ENCODE results near the gene COQ9. TPM values are rescaled to one million over a fixed set of nuclear protein-coding genes. Genes with fewer than 3 reads are reported as not detected.

The COQ9 gene
- total and polyA plus RNA-seq, 2 experiments from 2014 or later = 26.6 to 36.3 TPM

DNA sequence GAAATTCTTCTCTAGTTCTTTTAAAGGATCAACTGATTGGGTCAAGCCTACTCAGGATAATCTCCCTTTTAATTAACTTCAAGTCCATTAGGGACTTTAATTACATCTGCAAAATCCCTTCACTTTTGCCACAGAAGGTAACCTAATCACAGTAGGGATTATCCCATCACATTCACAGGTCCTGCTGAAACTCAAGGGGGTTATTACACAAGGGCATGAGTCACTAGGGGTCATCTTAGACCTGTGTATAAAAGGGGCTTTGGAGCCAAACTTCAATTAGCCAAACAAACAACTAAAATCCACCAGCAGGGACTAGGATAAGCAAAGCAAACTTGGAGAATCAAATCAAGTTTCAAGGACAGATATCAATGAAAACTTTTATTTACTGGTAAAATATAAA lies 19.5 kb upstream of the COQ9 start:
- Histone ChIP-seq H3K36me3 (ENCODE audit: insufficient read depth) (peaks cover 39% of the 10 kb centered on the region), H3F3A (replicated peaks; ENCODE audit: low read depth) (no peaks in the 10 kb centered on the region), H3K4me3 (no peak overlapping the region), H3K9me2 (ENCODE audit: insufficient read depth) (no peaks in the 10 kb centered on the region), H2AFZ (no peak overlapping the region), H3K4me2 (no peak overlapping the region), H3K4me1 (ENCODE audit: insufficient read depth) (no peaks in the 10 kb centered on the region), H4K20me1 (replicated peaks; ENCODE audit: insufficient read depth) (0 out of 2 replicates have a peak, but pooled peaks cover 5% of the 10 kb centered on the region), H3K27me3 (ENCODE audit: insufficient read depth) (no peaks in the 10 kb centered on the region), H3K27ac (ENCODE audit: low read depth) (no peak overlapping the region), H3K79me2 (replicated peaks; ENCODE audit: insufficient read depth) (no peaks in the 10 kb centered on the region)
- H3K27ac Mint-ChIP-seq = no peak overlapping the region
- no peak for ATAC-seq
- H3K9me3 Mint-ChIP-seq = no peaks in the 10 kb centered on the region; the same call in 2 of the 3 replicates
- TF ChIP-seq ZNF331 (CRISPR knock-in tag; IDR thresholded peaks at IDR 0.05; ENCODE audit: low read depth) = no peak
- no peak for TF ChIP-seq CREB1 (CRISPR knock-in tag; IDR thresholded peaks at IDR 0.05; ENCODE audit: low read depth)
- no peak for TF ChIP-seq EZH2phosphoT487 (IDR thresholded peaks at IDR 0.05; ENCODE audit: unreplicated experiment)
- no peak for TF ChIP-seq POLR2AphosphoS5 (IDR thresholded peaks at IDR 0.05; ENCODE audit: low read depth)
- no peak for TF ChIP-seq ZNF462 (CRISPR knock-in tag; IDR thresholded peaks at IDR 0.05)
- no peak for TF ChIP-seq ZNF114 (CRISPR knock-in tag; IDR thresholded peaks at IDR 0.05)
- no peak for TF ChIP-seq JUNB (IDR thresholded peaks at IDR 0.05; ENCODE audit: unreplicated experiment)
- TF ChIP-seq, protein P1, sequence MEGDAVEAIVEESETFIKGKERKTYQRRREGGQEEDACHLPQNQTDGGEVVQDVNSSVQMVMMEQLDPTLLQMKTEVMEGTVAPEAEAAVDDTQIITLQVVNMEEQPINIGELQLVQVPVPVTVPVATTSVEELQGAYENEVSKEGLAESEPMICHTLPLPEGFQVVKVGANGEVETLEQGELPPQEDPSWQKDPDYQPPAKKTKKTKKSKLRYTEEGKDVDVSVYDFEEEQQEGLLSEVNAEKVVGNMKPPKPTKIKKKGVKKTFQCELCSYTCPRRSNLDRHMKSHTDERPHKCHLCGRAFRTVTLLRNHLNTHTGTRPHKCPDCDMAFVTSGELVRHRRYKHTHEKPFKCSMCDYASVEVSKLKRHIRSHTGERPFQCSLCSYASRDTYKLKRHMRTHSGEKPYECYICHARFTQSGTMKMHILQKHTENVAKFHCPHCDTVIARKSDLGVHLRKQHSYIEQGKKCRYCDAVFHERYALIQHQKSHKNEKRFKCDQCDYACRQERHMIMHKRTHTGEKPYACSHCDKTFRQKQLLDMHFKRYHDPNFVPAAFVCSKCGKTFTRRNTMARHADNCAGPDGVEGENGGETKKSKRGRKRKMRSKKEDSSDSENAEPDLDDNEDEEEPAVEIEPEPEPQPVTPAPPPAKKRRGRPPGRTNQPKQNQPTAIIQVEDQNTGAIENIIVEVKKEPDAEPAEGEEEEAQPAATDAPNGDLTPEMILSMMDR (conservative IDR thresholded peaks at IDR 0.05; ENCODE audit: low read depth in 2 of 2) = no peak
- TF ChIP-seq, protein P2, sequence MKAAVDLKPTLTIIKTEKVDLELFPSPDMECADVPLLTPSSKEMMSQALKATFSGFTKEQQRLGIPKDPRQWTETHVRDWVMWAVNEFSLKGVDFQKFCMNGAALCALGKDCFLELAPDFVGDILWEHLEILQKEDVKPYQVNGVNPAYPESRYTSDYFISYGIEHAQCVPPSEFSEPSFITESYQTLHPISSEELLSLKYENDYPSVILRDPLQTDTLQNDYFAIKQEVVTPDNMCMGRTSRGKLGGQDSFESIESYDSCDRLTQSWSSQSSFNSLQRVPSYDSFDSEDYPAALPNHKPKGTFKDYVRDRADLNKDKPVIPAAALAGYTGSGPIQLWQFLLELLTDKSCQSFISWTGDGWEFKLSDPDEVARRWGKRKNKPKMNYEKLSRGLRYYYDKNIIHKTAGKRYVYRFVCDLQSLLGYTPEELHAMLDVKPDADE (IDR thresholded peaks at IDR 0.05) = no peak
- TF ChIP-seq, protein P3, sequence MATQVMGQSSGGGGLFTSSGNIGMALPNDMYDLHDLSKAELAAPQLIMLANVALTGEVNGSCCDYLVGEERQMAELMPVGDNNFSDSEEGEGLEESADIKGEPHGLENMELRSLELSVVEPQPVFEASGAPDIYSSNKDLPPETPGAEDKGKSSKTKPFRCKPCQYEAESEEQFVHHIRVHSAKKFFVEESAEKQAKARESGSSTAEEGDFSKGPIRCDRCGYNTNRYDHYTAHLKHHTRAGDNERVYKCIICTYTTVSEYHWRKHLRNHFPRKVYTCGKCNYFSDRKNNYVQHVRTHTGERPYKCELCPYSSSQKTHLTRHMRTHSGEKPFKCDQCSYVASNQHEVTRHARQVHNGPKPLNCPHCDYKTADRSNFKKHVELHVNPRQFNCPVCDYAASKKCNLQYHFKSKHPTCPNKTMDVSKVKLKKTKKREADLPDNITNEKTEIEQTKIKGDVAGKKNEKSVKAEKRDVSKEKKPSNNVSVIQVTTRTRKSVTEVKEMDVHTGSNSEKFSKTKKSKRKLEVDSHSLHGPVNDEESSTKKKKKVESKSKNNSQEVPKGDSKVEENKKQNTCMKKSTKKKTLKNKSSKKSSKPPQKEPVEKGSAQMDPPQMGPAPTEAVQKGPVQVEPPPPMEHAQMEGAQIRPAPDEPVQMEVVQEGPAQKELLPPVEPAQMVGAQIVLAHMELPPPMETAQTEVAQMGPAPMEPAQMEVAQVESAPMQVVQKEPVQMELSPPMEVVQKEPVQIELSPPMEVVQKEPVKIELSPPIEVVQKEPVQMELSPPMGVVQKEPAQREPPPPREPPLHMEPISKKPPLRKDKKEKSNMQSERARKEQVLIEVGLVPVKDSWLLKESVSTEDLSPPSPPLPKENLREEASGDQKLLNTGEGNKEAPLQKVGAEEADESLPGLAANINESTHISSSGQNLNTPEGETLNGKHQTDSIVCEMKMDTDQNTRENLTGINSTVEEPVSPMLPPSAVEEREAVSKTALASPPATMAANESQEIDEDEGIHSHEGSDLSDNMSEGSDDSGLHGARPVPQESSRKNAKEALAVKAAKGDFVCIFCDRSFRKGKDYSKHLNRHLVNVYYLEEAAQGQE (IDR thresholded peaks at IDR 0.05; ENCODE audit: unreplicated experiment) = no peak
- TF ChIP-seq EZH2 (IDR thresholded peaks at IDR 0.05; ENCODE audit: low read depth, unreplicated experiment) = no peak
- no peak overlapping the region for H3K4me3 Mint-ChIP-seq
- DNase-seq (ENCODE audit: low spot score) = no peak
- peaks cover 2% of the 10 kb centered on the region for H3K27me3 Mint-ChIP-seq (ENCODE audit: insufficient read depth, low read depth, poor library complexity)
- peaks cover 52% of the 10 kb centered on the region for H3K36me3 Mint-ChIP-seq (ENCODE audit: low read depth)
- no peaks in the 10 kb centered on the region for H3K4me1 Mint-ChIP-seq

All from GM23338 (cell line).